Activated gamma-delta T cell treated with Interleukin-2 at 50 U/mL for 16 hours (primary cell): ENCODE data around the gene SPECC1L.

Source experiments
- DNase-seq: peaks from one replicate; pipeline ENCODE4 v3.0.0-alpha.2; 2020

Gene SPECC1L

GRCh38 chr22:24455039-24455438, 184.4 kb downstream of the SPECC1L start:
- no peak for DNase-seq

GRCh38 chr22:24455751-24456426, 185.3 kb downstream of the SPECC1L start:
- no peak for DNase-seq

GRCh38 chr22:24457894-24458420, 187.3 kb downstream of the SPECC1L start:
- no peak for DNase-seq

- DNase-seq, result no peak
Measured at GRCh38 chr22:24459911-24460310, 189.3 kb downstream of the SPECC1L start.

DNA sequence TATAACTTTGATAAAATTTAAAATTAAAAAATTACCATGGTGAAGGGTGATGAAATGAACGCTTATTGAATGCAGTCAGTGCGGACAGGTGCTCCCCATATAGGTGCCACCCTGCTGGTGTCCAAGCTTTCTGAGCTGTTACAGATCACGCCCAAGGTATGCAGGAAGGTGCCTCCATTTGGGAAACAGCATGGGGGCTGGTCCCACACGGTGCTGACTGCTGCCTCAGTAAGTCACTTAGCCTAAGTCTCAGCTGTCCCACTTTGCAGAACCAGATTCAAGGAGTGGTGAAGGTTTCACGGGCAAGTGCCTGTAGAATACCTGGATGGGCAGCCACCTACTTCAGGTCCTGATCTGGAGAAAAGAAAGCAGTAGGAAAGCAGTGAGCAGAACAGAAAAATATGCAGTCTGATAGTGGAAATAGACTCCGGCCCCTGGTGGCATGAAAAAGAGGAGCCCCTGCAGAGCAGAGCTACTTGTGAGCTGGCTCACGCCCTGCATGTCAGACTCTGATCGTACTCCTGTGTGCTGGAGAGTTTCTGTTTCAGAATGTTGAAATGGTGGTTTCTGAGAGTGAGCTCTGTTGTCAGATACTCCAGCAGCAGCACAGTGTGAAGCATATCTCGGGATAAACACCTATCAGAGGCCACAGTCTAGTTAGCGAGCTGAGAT, 189.9 kb downstream of the SPECC1L start:
- DNase-seq, result no peak

- DNase-seq, result no peak
Measured at GRCh38 chr22:24463071-24463760, 192.6 kb downstream of the SPECC1L start.

DNA sequence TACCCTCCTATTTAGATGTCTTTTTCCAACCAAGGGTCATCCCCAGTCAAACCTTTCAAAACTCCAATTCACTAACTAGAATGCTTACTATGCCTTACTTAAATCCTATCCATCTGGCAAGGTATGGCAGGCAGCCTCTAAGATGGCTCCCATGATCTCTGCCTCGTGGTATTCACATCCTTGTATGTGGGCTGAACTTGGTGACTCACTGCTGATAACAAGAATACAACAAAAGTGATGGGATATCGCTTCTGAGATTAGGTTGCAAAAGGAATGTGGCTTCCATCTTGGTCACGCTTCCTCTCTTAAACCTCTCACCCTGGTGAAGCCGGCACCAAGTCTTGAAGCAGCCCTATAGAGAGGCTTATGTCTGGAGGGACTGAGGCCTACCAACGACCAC, 194.9 kb downstream of the SPECC1L start:
- no peak for DNase-seq

DNA sequence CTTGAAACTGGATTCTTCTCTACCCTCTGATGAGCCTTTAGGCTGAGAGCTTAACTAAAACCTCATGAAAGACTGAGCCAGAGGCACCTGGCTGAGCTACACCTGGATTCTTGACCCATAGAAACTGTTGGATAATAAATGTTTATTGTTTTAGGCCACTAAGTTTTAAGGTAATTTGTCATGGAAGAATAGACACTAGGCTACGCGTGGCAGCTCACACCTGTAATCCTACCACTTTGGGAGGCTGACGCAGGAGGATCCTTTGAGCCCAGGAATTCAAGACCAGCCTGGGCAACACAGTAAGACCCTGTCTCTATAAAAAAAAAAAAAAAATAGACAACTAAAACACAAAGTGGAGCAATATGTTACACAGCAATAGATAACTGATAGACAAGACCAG, 195.3 kb downstream of the SPECC1L start:
- DNase-seq, result no peak

DNA sequence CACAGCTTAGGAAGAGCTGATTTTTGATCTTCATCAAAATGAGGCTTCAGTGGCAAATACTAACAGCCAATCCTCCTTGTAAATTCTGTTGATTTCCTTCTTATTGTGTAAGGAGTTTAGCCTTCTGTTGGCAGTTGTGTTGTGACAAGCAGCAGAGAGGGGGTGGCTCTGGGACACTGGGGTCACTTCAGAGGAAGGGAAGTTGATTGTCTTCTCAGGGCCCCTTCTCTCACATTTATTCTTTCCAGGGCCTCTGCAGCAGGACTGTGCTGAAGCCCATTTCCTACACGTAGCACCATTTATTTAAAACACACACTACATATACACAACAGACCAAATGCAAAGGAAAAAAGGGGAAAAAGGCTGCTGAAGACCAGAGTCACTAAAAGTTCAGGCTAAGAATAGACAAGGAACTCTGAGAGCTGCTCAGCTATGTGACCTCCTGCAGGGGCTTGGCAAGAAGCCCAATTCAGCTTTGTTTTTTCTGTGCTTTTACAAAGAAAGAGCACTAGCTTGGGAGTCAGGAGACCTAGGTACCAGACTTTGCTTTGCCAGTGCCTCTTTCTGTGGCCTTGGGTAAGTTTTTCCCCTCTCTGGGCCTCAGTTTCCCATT, 196.2 kb downstream of the SPECC1L start:
- DNase-seq, result no peak

- no peak for DNase-seq
Measured at GRCh38 chr22:24467340-24467739, 196.7 kb downstream of the SPECC1L start.
